GM18502 (cell line): ENCODE results near the gene MAGI2.

Source experiments
- ATAC-seq: cut with Tn5 transposase; IDR thresholded peaks from one replicate; pipeline ENCODE4 v1.9.1; 2021; ENCODE audit warnings: mild to moderate bottlenecking; ENCODE audit not compliant: unreplicated experiment, poor library complexity

Gene MAGI2

GRCh38 chr7:79319369-79319768 lies 134.1 kb downstream of the MAGI2 start:
- ATAC-seq = no peak

DNA sequence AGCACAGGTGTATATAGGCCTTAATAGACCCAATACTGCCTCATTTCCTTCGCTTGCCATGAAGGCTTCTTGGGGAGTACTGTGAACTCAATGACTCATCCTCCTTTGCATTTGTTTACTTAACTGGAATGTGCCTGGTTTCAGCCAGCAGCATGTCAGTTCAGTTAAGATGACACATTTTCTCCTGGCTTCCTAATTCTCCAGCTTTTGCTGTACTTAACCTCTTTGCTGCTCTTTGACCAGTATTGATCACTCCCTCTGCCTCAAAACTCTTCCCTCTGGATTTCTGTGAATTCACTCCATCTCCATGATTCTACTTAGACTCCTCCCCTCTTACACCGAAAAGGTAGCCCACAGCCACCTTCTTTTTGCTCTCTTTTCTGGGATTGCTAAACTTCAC lies 135.7 kb downstream of the MAGI2 start:
- ATAC-seq = no peak

DNA sequence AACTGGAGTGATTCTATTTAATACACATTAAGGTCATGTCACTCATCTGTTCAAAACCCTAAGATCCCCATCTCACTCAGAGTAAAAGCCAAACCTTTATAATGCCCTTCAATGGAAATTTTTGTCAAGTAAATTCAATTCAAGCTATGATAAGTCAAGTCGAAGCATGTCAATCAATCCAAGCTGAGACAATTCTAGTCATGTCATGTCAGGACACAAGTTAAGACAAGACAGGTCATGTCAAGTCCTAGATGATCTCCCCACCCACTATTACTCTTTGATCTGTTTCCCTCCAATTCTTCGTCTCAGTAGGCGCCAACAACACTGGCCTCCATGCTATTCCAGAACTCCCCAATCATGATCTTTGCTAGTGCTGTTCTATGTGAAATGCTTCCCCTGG lies 141.4 kb downstream of the MAGI2 start:
- no peak for ATAC-seq

DNA sequence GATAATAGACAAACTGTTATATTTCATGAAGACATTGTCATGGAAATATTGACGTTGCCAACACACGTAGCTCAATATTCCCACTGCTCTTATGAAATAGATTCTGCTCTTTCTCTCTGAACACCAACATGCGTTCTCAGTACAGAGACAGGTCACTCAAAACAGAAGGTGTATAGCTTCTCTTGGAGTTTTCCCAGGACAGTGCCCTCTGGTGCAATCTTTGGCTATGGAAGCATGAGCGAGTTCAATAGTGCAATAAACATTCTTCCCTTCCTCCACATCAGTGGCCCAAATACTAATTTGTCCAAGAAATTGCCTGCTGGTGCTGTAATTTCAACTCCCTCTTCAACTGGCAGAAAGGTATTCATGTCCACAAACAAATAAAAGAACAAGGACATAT lies 145.3 kb downstream of the MAGI2 start:
- no peak for ATAC-seq

GRCh38 chr7:79307376-79307775 lies 146.1 kb downstream of the MAGI2 start:
- no peak for ATAC-seq

DNA sequence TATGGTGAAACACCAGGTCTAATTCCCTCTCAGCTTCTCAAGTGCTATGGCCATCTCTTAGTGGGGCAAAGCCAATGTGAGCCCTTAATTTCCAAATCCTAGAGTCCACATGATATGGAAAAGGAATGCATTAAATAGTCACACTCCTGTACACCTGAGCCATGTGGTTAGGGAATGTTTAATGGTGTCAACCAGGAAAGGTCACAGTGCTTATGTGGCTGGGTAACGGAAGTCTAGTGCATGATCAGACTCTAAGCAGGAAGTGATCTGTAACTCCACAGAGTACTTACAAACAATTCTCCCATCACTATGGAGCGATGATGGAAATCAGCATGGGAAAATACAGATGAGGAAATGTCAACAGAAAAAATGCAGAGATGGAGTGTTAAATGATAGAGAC lies 148.8 kb downstream of the MAGI2 start:
- ATAC-seq = no peak

GRCh38 chr7:79302293-79302692 lies 151.2 kb downstream of the MAGI2 start:
- ATAC-seq = no peak

DNA sequence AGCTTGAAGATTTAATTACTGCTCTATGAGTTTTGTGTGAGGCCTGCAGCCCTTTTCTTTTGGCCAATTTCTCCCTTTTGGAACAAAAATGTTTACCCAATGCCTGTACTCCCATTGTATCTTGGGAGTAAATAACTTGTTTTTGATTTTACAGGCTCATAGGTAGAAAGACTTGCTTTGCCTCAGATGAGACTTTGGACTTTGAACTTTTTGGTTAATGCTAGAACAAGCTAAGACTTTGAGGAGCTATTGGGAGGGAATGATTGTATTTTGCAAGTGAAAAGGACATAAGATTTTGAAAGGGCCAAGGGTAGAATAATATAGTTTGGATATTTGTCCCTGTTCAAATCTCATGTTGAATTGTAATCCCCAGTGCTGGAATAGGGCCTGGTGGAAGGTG lies 152.0 kb downstream of the MAGI2 start:
- no peak for ATAC-seq

GRCh38 chr7:79300573-79300972 lies 152.9 kb downstream of the MAGI2 start:
- ATAC-seq = no peak

DNA sequence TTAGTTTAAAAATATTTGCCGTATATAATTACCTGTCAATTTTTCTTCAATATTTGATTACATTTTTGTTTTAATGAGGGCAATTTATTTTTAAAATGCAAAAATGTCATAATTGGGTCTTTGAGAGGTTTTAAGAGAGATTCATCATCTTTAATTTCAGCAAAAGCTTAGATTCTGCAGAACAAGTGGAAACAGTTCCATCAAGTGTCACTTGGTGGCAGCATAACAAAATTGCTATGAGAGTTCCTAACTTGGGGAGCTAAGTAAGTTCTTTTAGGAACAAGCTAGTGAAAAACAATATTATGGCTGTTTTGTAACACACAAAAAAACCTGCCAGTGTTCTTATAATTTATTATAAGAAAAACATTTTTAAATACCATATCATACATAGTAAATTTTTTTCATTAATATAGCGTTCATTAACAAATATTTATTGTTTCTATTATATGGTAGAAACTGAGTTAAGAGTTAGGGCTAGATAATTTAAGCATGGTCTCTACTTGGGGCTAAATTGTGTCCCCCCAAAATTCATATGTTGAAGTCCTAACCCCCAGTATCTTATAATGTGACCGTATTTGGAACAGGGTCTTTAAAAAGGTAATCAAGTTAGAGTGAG lies 155.2 kb downstream of the MAGI2 start:
- ATAC-seq = no peak

- ATAC-seq = no peak
Observed at GRCh38 chr7:79296553-79297320, 156.7 kb downstream of the MAGI2 start.

DNA sequence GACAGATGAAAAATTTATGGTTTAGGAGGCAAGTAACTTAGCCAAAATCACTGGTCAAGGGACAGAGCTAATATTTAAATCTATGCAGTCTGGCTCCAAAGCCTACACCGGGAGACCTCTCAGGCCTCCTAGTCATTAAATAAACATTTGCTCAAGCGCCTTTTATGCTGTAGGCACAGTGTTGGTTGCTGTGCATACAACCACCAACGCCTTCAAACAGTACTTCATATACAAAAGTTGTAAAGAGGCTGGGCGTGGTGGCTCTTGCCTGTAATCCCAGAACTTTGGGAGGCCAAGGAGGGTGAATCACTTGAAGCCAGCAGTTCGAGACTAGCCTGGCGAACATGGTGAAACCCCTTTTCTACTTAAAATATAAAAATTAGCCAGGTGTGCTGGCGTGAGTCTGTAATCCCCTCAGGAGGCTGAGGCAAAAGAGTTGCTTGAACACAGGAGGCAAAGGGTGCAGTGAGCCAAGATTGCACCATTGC lies 159.8 kb downstream of the MAGI2 start:
- ATAC-seq = no peak

DNA sequence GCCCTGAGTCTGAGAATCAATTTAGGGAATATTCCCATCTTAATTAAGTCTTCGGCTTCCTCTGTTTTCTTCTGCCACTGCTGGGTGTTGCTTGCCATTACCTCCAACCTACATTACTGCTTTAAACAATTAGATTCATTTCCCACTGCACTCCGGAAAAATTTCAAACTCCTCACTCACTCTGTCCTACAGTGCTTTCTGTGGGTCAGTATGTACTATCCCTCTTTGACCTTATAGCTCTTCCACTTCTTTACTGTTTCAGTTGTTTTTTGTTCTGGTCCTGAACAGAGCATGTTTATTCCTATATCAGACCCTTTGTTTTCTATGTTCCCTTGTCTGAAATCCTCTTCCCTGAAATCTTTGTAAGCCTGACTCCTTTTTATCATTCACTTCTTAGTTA lies 160.6 kb downstream of the MAGI2 start:
- no peak for ATAC-seq

GRCh38 chr7:79291498-79291865 lies 162.0 kb downstream of the MAGI2 start:
- no peak for ATAC-seq

GRCh38 chr7:79290841-79291497 lies 162.5 kb downstream of the MAGI2 start:
- no peak for ATAC-seq

- ATAC-seq = no peak
Observed at GRCh38 chr7:79290398-79290797, 163.1 kb downstream of the MAGI2 start.

GRCh38 chr7:79288655-79289054 lies 164.8 kb downstream of the MAGI2 start:
- ATAC-seq = no peak

GRCh38 chr7:79287981-79288380 lies 165.5 kb downstream of the MAGI2 start:
- no peak for ATAC-seq

- ATAC-seq = no peak
Observed at GRCh38 chr7:79286181-79286580, 167.3 kb downstream of the MAGI2 start.

DNA sequence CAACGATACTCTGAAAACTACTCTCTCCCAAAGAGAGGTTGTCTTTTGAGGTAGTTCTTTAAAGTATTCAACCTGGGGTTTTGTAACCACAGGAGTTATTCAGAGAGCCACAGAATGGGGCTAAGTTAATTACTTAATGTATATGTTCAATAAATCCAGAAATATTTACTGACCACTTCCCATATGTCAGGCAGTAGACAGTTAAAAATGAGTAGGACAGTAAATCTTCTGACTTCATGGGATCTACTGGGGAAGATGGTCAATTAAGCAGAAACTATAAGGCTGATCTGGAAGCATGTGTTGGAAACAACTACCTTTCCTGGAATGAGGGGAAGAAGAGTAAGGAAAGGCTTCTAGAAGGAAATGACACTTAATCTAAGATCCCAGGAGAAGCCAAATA lies 167.7 kb downstream of the MAGI2 start:
- ATAC-seq = no peak

- ATAC-seq = no peak
Observed at GRCh38 chr7:79284211-79284610, 169.3 kb downstream of the MAGI2 start.
